Measurements from ENCODE around the gene SUPT4H1. TPM values are rescaled to one million over a fixed set of nuclear protein-coding genes. Genes with fewer than 3 reads are reported as not detected.
"Not testable (repeated sequence)": the region's sequence is repeated elsewhere in the genome, so short reads cannot be mapped to it uniquely, and the experiment has no call there.

The SUPT4H1 gene
- total RNA-seq (ENCODE audit: insufficient read depth, low replicate concordance): 43.1 TPM

GRCh38 chr17:58351831-58352595 is at the start of gene SUPT4H1:
TSS of gene SUPT4H1 (minus strand) at chr17:58352201. CDS start at chr17:58352135, 66 bp downstream.
- peak; percentile 94 for DNase-seq (ENCODE audit: low spot score)

DNA sequence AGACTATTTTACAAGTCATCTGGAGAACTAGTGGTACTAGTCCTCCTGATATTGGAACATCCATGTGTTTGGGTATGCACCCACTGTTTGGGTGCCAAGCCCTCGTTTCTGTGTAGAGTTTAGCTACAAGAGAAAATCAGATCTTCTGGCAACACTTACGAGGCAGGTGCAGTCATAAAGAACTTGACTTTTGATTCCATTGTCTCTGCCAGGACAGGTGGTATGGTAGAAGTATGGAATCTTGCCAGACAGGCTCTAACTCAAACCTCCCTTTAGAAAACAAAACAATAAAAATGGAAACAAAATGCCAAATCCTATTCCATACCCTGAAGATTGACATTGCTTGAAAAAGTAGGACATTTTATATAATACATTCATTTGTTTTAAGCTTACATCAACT is 49.3 kb upstream of the SUPT4H1 start:
- no peak for DNase-seq (ENCODE audit: low spot score)

- no peak for DNase-seq (ENCODE audit: low spot score)
Observed at GRCh38 chr17:58400826-58401225, 48.8 kb upstream of the SUPT4H1 start.

- no peak for DNase-seq (ENCODE audit: low spot score)
Observed at GRCh38 chr17:58399974-58400373, 48.0 kb upstream of the SUPT4H1 start.

- DNase-seq (ENCODE audit: low spot score): no peak
Observed at GRCh38 chr17:58398574-58399266, 46.7 kb upstream of the SUPT4H1 start.

- not testable (repeated sequence) for DNase-seq (ENCODE audit: low spot score)
Observed at GRCh38 chr17:58397421-58397820, 45.4 kb upstream of the SUPT4H1 start.

DNA sequence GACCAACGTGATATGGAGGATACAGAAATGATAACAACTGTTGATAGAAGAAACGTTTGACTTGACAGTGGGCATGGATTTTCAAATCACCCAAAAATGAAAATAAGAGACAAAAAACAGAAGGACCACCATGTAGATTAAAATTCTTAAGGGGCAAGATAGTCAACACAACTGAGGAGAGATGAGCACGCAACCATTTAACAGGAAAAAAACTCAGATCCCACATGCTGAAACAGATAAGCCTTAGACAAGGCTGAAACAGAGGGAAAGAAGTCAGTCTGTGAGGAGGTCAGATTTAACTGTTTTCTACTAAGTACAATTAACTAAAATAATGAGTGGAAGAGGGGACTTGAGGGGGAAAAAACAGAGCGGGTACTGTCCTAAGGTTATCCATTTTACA is 44.2 kb upstream of the SUPT4H1 start:
- DNase-seq (ENCODE audit: low spot score): no peak

- DNase-seq (ENCODE audit: low spot score): no peak
Observed at GRCh38 chr17:58394534-58395223, 42.7 kb upstream of the SUPT4H1 start.

- peak; percentile 76 for DNase-seq (ENCODE audit: low spot score)
Observed at GRCh38 chr17:58391302-58391984, 39.4 kb upstream of the SUPT4H1 start.

DNA sequence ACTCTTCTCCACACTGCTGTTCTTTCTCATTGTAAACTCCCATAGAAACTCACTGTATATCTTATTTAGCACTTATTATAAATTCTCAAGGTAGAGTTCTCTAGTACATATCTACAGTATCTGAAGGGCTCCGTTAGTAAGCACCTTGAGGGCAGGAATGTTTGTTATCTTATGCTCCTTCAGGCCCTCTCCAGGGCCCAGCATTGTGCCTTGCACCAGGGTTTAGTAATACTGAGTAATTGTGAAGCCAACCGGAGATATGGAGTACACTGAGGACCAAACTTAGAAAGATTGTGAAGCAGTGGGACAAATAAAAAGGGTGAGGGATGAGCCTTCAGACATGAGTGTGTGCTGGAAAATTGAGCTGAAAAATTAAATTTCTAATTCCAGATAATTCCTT is 38.9 kb upstream of the SUPT4H1 start:
- no peak for DNase-seq (ENCODE audit: low spot score)

DNA sequence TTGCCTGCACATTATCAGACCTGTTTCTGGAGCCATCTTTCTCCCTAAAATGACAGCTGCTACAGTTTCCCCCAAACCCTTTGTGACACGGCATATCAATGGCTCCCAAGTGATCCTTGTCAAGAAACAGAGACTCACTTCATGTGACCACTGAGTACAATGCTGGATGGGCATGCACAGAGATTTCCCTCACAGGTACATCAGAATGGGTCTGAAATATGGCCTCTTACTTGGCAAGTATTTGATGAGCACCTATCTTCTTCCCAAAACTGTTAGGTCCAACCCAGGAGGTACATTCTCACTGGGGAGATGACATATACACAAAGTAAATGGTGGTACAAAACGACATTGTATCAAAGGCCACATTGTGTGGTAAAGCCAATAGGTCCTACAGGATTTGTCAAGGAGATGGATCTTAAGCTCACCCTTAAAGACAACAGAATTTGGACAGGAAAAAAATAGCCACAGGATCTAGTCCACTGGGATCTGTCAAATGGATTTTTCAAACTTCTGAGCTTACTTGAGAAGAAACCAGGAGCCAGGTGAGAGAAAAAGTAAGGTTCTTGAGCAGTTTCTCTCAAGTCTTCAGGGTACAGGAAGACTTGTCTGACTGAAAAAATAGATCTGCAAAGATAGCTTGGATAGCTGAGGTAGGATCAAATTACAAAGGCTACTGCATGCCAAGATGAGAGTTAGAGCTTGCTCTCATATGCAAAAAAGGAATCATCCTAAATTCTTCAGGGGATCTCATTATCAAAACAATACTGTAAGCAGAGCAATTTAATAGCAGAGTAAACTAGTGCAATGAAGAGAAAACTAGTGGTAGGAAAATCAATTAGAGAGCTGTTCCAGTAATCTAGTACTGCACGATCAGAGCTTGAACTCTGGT is 36.5 kb upstream of the SUPT4H1 start:
- DNase-seq (ENCODE audit: low spot score): peak; percentile 32

DNA sequence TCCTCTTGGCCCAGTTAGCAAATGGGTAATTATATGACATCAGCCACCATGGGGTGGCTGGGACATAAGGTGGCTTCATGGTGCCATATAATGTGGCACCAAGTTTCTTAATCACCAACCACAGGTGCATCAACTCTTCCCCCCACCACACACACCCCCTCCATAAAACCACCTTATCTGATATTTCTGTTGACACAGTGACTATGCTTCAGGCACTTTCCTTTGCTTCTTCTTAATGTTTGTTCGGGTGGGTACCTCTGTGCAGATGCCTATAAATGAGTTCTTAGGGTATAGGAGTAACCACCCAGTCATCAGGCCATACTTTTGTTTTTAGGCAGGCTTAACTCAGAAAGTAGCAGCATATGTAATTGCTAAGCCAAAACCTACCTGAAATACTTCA is 35.8 kb upstream of the SUPT4H1 start:
- no peak for DNase-seq (ENCODE audit: low spot score)

DNA sequence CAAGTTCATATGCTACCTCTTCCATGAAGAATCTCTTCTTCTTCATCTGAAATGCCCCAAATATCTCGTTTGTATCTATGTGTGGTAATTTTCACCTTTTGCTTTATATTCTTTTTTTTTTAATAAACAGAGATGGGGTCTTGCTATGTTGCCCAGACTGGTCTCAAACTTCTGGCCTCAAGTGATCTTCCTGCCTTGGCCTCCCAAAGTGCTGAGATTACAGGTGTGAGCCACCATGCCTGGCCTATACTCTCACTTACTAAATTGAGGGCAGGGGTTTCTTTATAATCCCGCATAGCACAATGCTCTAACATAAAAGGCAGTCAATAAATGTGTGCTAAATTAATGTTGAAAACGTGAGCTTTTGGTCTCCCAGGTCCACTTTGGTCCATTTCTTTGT is 34.7 kb upstream of the SUPT4H1 start:
- DNase-seq (ENCODE audit: low spot score): no peak

GRCh38 chr17:58385359-58385899 is 33.4 kb upstream of the SUPT4H1 start:
- no peak for DNase-seq (ENCODE audit: low spot score)

GRCh38 chr17:58384897-58385296 is 32.9 kb upstream of the SUPT4H1 start:
- DNase-seq (ENCODE audit: low spot score): no peak

GRCh38 chr17:58383892-58384462 is 32.0 kb upstream of the SUPT4H1 start:
- no peak for DNase-seq (ENCODE audit: low spot score)

- DNase-seq (ENCODE audit: low spot score): no peak
Observed at GRCh38 chr17:58382872-58383242, 30.9 kb upstream of the SUPT4H1 start.

DNA sequence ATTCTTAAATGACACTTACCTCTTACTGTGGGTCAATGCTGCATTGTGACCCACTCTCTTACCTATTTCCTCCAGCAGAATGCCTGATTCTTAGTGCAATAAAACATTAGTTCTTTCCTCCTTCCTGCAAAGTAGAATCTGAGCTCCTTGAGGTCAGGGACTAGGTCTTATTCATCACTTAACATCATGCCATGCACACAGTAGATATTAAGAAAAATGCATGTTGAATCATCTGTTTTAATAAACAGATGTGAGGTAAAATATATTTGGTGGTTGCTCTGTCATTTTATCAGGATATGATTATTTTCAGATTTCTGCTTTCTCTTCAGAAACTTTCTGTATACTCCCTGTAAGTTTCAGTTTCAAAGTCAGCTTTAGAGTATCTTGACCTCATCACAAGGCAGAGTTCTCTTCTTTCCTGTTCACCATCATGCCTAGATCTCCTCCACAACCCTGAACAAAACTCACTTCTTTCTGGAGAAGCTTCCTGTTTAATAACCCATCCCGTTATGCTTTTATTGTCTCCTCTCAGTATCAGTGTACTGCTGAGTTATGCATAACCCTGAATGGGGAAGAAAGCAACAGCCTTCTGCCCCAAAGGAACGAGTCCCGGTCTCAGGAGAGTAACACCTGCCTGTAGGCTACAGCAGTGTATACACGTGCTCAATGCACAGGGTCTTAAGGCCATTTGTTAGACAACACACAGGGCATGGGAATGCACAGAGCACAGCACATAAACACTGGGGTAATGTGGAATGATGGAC is 30.3 kb upstream of the SUPT4H1 start:
- DNase-seq (ENCODE audit: low spot score): no peak
